Measurements from ENCODE around the gene C1orf159.
A peak's percentile ranks its signal among the peaks of the same experiment; 100 is the strongest.

C1orf159 gene

DNA sequence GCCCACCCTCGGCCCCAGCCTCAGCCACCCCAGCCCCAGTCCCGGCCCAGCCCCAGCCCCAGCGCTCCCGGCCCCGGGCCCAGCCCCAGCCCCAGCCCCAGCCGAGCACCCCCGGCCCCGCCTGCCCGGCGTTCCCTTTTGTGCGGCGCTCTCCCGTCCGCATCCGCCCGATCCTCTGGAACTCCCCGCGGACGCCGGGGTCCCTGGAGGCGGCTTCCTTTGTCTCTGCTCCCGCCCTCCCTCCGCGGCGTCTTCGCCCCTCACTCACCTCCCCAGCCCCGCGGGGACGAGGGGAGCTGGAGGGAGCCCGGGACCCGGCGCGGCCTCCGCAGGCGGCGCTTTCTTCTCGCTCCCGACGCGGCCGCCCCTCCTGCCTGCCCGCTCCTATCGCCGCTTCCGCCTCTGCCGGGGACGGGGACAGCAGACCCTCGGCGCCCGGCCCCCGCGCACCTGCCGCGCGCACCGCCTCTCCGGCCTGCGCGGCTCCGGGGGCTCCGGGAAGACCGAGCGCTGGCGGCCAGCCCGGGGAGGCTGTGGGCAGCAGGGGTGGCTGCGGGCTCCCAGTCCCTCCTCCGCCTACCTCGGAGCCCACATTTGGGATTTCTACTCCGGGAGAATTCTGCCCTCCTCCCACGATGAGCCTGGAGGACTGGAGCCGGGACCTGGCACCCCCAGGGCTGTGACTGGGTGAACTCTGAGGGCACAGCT is 82.0 kb downstream of the C1orf159 start:
- Mint-ChIP-seq H3K4me3 (peak overlapping the region; percentile 31), H3K27ac (no peak overlapping the region), H3K9me3 (no peaks in the 10 kb centered on the region), H3K36me3 (ENCODE audit: low read depth) (peaks cover 21% of the 10 kb centered on the region), H3K27me3 (peaks cover 51% of the 10 kb centered on the region), H3K4me1 (ENCODE audit: low read depth) (peaks cover 33% of the 10 kb centered on the region)
- intact Hi-C loops (cut with micrococcal nuclease), result loop anchor here (2.0 kb wide), 1 partner anchor 89 kb away; no protein-coding TSS in a partner anchor

DNA sequence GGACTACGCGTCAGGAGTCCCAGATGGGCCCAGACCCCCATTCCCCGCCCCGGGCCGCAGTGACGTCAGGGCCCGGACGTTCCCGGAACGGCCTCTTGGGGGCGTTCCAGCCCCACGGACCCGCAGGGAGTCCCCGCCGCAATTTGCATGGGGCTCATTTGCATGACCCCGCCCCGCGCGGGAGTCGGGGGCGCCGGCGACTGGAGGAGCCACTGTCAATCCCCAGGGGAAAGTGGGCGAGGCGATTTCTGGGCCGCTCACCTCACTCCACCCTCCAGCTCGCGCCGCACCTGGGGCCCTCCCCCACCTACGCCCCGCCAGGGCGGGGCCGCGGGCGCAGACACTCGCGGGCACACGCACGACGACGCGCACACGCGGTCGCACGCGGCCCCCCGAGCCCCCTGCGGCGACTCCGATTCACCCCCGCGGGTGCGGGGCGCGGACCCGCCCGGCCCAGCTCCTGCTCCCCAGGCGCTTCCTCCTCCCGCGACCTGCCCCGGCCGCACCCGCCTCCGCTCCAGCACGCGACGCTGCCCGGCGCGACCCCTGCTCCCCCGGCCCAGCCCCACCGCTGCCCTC is 82.8 kb downstream of the C1orf159 start:
- Mint-ChIP-seq H3K27me3 (peaks cover 43% of the 10 kb centered on the region), H3K9me3 (no peaks in the 10 kb centered on the region), H3K4me3 (peak overlapping the region; percentile 69), H3K4me1 (ENCODE audit: low read depth) (peaks cover 25% of the 10 kb centered on the region), H3K36me3 (ENCODE audit: low read depth) (peaks cover 21% of the 10 kb centered on the region), H3K27ac (no peak overlapping the region)
- intact Hi-C loops (cut with micrococcal nuclease), result loop anchor here (2.0 kb wide), 1 partner anchor 90 kb away; no protein-coding TSS in a partner anchor

DNA sequence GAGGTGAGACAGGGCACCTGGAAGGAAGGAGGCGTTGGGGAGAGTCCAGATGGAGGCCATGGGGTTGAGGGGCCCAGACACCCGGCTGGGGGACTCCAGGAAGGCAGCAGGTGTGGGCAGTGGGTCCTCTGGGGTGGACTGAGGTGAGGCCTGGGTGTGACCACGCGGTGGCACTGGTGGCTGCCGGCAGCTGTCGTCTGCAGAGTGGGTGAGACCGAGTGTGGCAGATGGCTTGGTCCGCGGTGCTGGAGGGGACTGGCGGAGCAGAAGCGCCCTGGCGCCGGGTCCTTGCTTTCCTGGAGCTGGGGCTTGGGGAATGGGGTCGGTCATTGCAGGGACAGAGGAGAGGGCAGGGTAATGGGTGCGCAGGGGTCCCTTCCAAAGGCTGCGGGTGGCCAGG is 83.5 kb downstream of the C1orf159 start:
- peak overlapping the region; percentile 63 for H3K4me3 Mint-ChIP-seq
- intact Hi-C loops (cut with micrococcal nuclease), result loop anchor here (2.0 kb wide), 1 partner anchor 90 kb away; no protein-coding TSS in a partner anchor
- H3K27me3 Mint-ChIP-seq, result peaks cover 39% of the 10 kb centered on the region
- H3K4me1 Mint-ChIP-seq (ENCODE audit: low read depth), result peaks cover 20% of the 10 kb centered on the region
- no peaks in the 10 kb centered on the region for H3K9me3 Mint-ChIP-seq
- peak overlapping the region; percentile 23 for H3K27ac Mint-ChIP-seq
- peaks cover 27% of the 10 kb centered on the region for H3K36me3 Mint-ChIP-seq (ENCODE audit: low read depth)
